Caco-2 (cell line): Measurements from ENCODE around the gene RNF217. TPM values are rescaled to one million over a fixed set of nuclear protein-coding genes. Genes with fewer than 3 reads are reported as not detected.

Source experiments
- BruUV-seq: library from RNA; stranded (reverse); fragments of 400-500 nt; replicated peaks from 2 replicates; lab custom pipeline; 2021; lab: Mats Ljungman, UMichigan
- CTCF ChIA-PET: fragments of 300-600 bp; sonication (Branson Sonifier 250); formaldehyde crosslinking; loops from one replicate; lab custom pipeline; 2022; ENCODE audit warnings: antibody characterized with exemption; lab: Charles Lee
- POLR2A ChIA-PET: fragments of 300-600 bp; sonication (Branson Sonifier 250); formaldehyde crosslinking; loops from one replicate; lab custom pipeline; 2022; ENCODE audit warnings: antibody characterized with exemption; lab: Charles Lee
- DNase-seq, 2 experiments: peaks; one replicate each; pipeline versions ENCODE4 v3.0.0 to v3.0.0-alpha.2; 2020 to 2022
- H3K27me3 ChIP-seq: replicated peaks from 2 replicates; pipeline ENCODE4 v1.6.0; 2011; ENCODE audit warnings: low read length; ENCODE audit not compliant: control insufficient read depth, insufficient read depth
- H3K36me3 ChIP-seq: 2 replicates; pipeline ENCODE4 v1.5.1; 2011; ENCODE audit warnings: low read length; ENCODE audit not compliant: control insufficient read depth, insufficient read depth
- H3K4me1 ChIP-seq: fragments of 250-450 bp; sonication (Bioruptor Pico); 2 replicates; pipeline ENCODE4 v1.5.1; 2020; ENCODE audit warnings: mild to moderate bottlenecking
- H3K4me3 ChIP-seq: 2 replicates; pipeline ENCODE4 v1.5.1; 2011; ENCODE audit warnings: low read depth, mild to moderate bottlenecking, control low read depth, low read length
- H3K9me3 ChIP-seq: fragments of 250-450 bp; sonication (Bioruptor Pico); 2 replicates; pipeline ENCODE4 v1.5.1; 2020; ENCODE audit warnings: mild to moderate bottlenecking, moderate library complexity
- H3K27ac Mint-ChIP-seq: one replicate; pipeline ENCODE4 v1.8.0; 2022; ENCODE audit warnings: mixed read lengths; ENCODE audit not compliant: unreplicated experiment
- H3K27me3 Mint-ChIP-seq: one replicate; pipeline ENCODE4 v1.8.0; 2022; ENCODE audit warnings: mixed read lengths; ENCODE audit not compliant: insufficient read depth, unreplicated experiment
- H3K36me3 Mint-ChIP-seq: one replicate; pipeline ENCODE4 v1.8.0; 2022; ENCODE audit warnings: mild to moderate bottlenecking, mixed read lengths; ENCODE audit not compliant: insufficient read depth, unreplicated experiment
- H3K4me1 Mint-ChIP-seq: one replicate; pipeline ENCODE4 v1.8.0; 2022; ENCODE audit warnings: low read depth, mixed read lengths; ENCODE audit not compliant: unreplicated experiment
- H3K4me3 Mint-ChIP-seq: one replicate; pipeline ENCODE4 v1.8.0; 2022; ENCODE audit warnings: mild to moderate bottlenecking, moderate library complexity, mixed read lengths; ENCODE audit not compliant: unreplicated experiment
- H3K9me3 Mint-ChIP-seq: one replicate; pipeline ENCODE4 v1.8.0; 2022; ENCODE audit warnings: mixed read lengths; ENCODE audit not compliant: unreplicated experiment
- intact Hi-C: fragments of 100-400 bp; cut with micrococcal nuclease; formaldehyde crosslinking; loops from one replicate; pipeline ENCODE4 v1.10.0; 2022; ENCODE audit not compliant: unreplicated experiment
- total RNA-seq: library from RNA; stranded (reverse); gene quantifications from 2 replicates; pipeline ENCODE4 v1.2.3, GENCODE V29; 2022
- TF ChIP-seq, protein P1 (sequence below), 2 experiments: fragments of 200-600 bp in 1 of 2; IDR thresholded peaks; 1 replicate in 1 of 2; 2 replicates in 1 of 2; pipeline versions ENCODE4 v1.5.1 to v1.8.0; 2011 to 2022; ENCODE audit warnings: antibody characterized with exemption in 1 of 2, control low read depth in 1 of 2, inconsistent platforms in 1 of 2, low read depth in 1 of 2, low read length in 1 of 2, mild to moderate bottlenecking in 1 of 2, moderate library complexity in 1 of 2; ENCODE audit not compliant: insufficient read depth in 1 of 2, severe bottlenecking in 1 of 2, unreplicated experiment in 1 of 2

The RNF217 gene
- total RNA-seq, 1 experiment from 2014 or later, result 0.09 TPM

DNA sequence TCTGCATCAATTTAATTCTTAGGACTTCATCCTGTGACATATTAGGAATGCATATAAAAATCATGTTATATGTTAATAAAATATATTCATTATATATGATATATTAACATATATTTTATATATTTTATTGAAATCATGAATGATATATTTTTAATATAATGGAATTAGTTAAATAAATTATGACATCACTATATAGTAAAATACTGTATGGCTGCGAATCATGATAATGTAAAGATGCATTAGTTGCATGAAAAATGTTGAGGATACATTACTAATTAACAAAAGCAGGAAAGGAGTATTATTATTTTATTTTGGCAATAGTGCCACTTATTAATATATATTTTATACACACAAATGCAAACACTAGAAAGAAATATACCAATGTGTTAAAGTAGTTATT lies 8.4 kb upstream of the RNF217 start:
- DNase-seq, result no peak
- ChIA-PET POLR2A (no interaction called here), CTCF (no interaction called here)
- no peaks in the 10 kb centered on the region for H3K4me1 Mint-ChIP-seq
- H3K4me3 Mint-ChIP-seq, result no peak overlapping the region
- intact Hi-C loops, result no loop called here
- no peak overlapping the region for H3K4me3 ChIP-seq
- H3K9me3 Mint-ChIP-seq, result no peaks in the 10 kb centered on the region
- H3K4me1 ChIP-seq, result no peaks in the 10 kb centered on the region
- H3K36me3 ChIP-seq, result no peaks in the 10 kb centered on the region
- BruUV-seq, result no TSS peak
- peaks cover 2% of the 10 kb centered on the region; the same call in 1 of the 2 replicates for H3K9me3 ChIP-seq
- H3K27me3 Mint-ChIP-seq, result no peaks in the 10 kb centered on the region
- TF ChIP-seq, protein P1, sequence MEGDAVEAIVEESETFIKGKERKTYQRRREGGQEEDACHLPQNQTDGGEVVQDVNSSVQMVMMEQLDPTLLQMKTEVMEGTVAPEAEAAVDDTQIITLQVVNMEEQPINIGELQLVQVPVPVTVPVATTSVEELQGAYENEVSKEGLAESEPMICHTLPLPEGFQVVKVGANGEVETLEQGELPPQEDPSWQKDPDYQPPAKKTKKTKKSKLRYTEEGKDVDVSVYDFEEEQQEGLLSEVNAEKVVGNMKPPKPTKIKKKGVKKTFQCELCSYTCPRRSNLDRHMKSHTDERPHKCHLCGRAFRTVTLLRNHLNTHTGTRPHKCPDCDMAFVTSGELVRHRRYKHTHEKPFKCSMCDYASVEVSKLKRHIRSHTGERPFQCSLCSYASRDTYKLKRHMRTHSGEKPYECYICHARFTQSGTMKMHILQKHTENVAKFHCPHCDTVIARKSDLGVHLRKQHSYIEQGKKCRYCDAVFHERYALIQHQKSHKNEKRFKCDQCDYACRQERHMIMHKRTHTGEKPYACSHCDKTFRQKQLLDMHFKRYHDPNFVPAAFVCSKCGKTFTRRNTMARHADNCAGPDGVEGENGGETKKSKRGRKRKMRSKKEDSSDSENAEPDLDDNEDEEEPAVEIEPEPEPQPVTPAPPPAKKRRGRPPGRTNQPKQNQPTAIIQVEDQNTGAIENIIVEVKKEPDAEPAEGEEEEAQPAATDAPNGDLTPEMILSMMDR (IDR thresholded peaks at IDR 0.05; ENCODE audit: insufficient read depth in 1 of 2, low read depth in 1 of 2, low read length in 1 of 2, severe bottlenecking in 1 of 2, unreplicated experiment in 1 of 2), result no peak
- H3K36me3 Mint-ChIP-seq, result no peaks in the 10 kb centered on the region
- no peaks in the 10 kb centered on the region for H3K27me3 ChIP-seq
- H3K27ac Mint-ChIP-seq, result no peak overlapping the region

DNA sequence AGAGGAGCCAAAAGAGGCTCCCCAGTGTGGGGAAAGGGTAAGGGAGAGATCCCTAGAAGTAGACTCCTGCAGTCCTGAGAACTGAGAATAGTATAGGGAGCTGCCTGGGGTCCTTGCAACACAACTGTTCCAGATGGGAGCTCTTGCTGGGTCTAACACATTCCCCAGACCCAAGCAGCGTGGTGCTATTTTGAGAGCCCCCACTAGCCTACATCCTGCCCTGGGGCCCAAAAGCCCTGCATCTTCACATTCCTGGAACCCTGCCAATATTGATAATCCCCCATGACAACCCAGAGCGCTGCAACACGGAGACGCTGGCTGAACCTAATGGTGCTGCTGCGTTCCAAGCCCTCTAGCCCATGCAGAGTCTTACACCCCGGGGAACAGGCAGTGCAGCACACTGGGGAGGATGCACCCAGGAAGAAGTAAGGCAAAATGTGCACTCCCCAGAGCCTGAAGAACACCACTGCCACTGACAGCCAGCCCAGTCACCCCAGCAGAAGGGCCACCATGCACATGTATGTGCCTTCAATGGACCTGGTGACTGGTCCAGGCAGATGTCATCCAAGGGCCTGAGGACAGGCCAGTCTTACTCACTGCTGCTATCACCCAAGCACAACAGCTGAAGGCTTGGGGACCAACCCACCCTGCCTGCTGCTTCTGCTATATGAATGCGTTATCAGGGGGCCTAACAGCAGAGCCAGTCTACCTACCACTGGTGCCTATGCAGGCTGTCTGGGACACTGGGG lies 7.0 kb upstream of the RNF217 start:
- no peaks in the 10 kb centered on the region for H3K4me1 Mint-ChIP-seq
- H3K27me3 Mint-ChIP-seq, result no peaks in the 10 kb centered on the region
- ChIA-PET CTCF (no interaction called here), POLR2A (no interaction called here)
- no peaks in the 10 kb centered on the region for H3K4me1 ChIP-seq
- no peak for DNase-seq
- no peak overlapping the region for H3K27ac Mint-ChIP-seq
- H3K4me3 Mint-ChIP-seq, result no peak overlapping the region
- intact Hi-C loops, result no loop called here
- H3K4me3 ChIP-seq, result no peak overlapping the region
- H3K36me3 ChIP-seq, result no peaks in the 10 kb centered on the region
- peaks cover 2% of the 10 kb centered on the region; the same call in 1 of the 2 replicates for H3K9me3 ChIP-seq
- no peaks in the 10 kb centered on the region for H3K36me3 Mint-ChIP-seq
- H3K9me3 Mint-ChIP-seq, result no peaks in the 10 kb centered on the region
- H3K27me3 ChIP-seq, result no peaks in the 10 kb centered on the region
- TF ChIP-seq, protein P1 (IDR thresholded peaks at IDR 0.05; ENCODE audit: insufficient read depth in 1 of 2, low read depth in 1 of 2, low read length in 1 of 2, severe bottlenecking in 1 of 2, unreplicated experiment in 1 of 2), result no peak
- BruUV-seq, result no TSS peak

DNA sequence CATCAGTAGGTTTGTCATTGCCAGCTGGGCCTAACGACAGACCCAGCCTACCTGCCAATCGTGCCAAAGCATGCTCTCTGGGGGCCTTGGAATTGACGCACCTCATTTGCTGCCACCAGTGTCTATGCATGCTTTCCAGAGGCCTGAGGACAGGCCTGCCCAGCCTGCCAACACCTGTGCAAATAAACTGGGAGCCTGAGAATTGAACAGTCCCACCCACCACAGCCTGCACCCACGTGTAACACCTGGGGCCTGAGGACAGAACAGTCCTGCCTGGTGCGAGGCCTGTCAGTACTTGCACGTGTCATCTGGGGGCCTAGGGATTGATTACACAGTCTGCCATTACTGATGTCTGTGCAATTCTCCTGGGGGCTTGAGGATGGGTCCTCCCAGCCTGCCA lies 6.2 kb upstream of the RNF217 start:
- POLR2A ChIA-PET, result no interaction called here
- BruUV-seq, result no TSS peak
- Mint-ChIP-seq H3K4me3 (no peak overlapping the region), H3K36me3 (no peaks in the 10 kb centered on the region), H3K4me1 (no peaks in the 10 kb centered on the region), H3K9me3 (no peaks in the 10 kb centered on the region), H3K27ac (no peak overlapping the region), H3K27me3 (no peaks in the 10 kb centered on the region)
- H3K4me3 ChIP-seq, result no peak overlapping the region
- CTCF ChIA-PET, result no interaction called here
- no peaks in the 10 kb centered on the region for H3K36me3 ChIP-seq
- H3K27me3 ChIP-seq, result no peaks in the 10 kb centered on the region
- peaks cover 2% of the 10 kb centered on the region; the same call in 1 of the 2 replicates for H3K9me3 ChIP-seq
- DNase-seq, result no peak
- no peaks in the 10 kb centered on the region for H3K4me1 ChIP-seq
- TF ChIP-seq, protein P1 (IDR thresholded peaks at IDR 0.05; ENCODE audit: insufficient read depth in 1 of 2, low read depth in 1 of 2, low read length in 1 of 2, severe bottlenecking in 1 of 2, unreplicated experiment in 1 of 2), result no peak
- intact Hi-C loops, result no loop called here
